Measurements from ENCODE around the gene ZDHHC11.
"Not testable (repeated sequence)": the region's sequence is repeated elsewhere in the genome, so short reads cannot be mapped to it uniquely, and the experiment has no call there.

Gene ZDHHC11

DNA sequence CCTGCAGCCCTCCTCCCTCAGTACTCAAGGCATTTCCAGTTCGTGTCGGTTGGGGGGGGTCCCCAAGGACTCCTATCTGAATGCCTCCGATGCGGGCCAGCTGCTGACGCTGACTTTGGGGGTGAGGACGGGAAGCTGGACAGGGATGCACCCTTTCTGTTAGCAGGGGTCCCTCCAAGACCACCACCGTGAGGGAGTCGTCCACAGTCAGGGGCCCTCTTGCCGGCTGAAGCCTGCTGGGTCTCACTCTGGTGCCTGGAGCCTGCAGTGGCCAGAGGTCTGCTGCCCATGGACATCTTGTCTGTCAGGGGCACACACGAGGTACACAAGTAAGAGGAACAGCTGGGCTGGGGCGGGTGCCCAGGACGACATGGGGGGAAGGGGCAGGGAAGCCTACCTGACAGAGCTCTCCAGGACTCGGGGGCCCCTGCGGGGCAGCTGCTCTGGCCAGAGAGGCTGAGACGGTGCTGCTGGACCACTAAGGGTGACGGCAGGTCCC, 9.1 kb upstream of the ZDHHC11 start:
- no peak for DNase-seq (ENCODE audit: low spot score)

- DNase-seq (ENCODE audit: low spot score): no peak
Observed at GRCh38 chr5:859391-859790, 8.6 kb upstream of the ZDHHC11 start.

- DNase-seq (ENCODE audit: low spot score): no peak
Observed at GRCh38 chr5:858726-859125, 7.9 kb upstream of the ZDHHC11 start.

- DNase-seq (ENCODE audit: low spot score): no peak
Observed at GRCh38 chr5:856531-857425, 6.0 kb upstream of the ZDHHC11 start.

DNA sequence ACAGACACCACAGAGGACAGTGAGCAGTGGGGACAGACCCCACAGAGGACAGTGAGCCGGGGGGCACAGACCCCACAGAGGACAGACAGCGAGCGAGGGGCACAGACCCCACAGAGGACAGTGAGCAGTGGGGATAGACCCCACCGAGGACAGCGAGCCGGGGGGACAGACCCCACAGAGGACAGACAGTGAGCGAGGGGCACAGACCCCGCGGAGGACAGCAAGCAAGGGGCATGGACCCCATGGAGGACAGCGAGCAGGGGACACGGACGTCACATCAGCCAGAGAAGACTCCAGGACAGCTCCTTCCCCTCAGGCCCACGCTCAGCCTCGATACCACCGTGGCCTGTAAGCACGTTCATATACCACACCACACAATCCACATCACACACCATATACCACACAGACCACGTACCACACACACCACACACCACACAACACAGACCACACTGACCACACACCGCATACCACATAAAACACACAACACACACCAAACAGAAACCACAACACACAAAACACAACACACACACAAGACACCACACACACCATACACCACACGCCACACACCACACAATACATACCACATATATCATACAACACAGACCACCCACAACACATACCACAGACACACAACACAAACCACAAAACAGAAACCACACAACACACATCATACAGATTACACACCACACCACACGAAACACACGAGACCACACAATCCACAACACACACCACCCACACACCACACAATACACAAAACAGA, 5.2 kb upstream of the ZDHHC11 start:
- DNase-seq (ENCODE audit: low spot score): no peak

DNA sequence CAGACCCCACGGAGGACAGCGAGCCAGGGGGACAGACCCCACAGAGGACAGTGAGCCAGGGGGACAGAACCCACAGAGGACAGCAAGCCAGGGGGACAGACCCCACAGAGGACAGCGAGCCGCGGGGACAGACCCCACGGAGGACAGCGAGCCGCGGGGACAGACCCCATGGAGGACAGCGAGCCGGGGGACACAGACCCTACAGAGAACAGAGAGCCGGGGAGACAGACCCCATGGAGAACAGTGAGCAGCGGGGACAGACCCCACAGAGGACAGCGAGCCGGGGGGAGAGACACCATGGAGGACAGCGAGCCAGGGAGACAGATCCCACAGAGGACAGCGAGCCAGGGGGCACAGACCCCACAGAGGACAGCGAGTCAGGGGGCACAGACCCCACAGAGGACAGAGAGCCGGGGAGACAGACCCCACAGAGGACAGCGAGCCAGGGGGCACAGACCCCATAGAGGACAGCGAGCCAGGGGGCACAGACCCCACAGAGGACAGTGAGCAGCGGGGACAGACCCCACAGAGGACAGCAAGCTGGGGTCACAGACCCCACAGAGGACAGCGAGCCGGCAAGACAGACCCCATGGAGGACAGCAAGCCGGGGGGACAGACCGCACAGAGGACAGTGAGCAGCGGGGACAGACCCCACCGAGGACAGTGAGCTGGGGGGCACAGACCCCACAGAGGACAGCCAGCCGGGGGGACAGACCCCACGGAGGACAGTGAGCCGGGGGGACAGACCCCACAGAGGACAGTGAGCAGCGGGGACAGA, 4.4 kb upstream of the ZDHHC11 start:
- no peak for DNase-seq (ENCODE audit: low spot score)

DNA sequence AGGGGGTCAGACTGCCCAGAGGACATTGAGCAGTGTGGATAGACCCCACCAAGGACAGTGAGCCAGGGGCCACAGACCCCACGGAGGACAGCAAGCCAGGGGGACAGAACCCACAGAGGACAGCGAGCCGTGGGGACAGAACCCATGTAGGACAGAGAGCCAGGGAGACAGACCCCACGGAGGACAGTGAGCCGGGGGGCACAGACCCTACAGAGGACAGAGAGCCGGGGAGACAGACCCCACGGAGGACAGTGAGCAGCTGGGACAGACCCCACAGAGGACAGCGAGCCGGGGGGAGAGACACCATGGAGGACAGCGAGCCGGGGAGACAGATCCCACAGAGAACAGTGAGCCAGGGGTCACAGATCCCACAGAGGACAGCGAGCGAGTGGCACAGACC, 3.4 kb upstream of the ZDHHC11 start:
- DNase-seq (ENCODE audit: low spot score): no peak

DNA sequence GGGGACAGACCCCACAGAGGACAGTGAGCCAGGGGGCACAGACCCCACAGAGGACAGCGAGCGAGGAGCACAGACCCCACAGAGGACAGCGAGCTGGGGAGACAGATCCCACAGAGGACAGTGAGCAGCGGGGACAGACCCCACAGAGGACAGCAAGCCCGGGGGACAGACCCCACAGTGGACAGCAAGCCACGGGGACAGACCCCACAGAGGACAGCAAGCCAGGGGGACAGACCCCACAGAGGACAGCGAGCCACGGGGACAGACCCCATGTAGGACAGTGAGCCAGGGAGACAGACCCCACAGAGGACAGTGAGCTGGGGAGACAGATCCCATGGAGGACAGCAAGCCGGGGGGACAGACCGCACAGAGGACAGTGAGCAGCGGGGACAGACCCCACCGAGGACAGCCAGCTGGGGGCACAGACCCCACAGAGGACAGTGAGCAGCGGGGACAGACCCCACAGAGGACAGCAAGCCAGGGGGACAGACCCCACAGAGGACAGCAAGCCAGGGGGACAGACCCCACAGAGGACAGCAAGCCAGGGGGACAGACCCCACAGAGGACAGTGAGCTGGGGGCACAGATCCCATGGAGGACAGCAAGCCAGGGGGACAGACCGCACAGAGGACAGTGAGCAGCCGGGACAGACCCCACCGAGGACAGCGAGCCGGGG, 2.8 kb upstream of the ZDHHC11 start:
- not testable (repeated sequence) for DNase-seq (ENCODE audit: low spot score)

DNA sequence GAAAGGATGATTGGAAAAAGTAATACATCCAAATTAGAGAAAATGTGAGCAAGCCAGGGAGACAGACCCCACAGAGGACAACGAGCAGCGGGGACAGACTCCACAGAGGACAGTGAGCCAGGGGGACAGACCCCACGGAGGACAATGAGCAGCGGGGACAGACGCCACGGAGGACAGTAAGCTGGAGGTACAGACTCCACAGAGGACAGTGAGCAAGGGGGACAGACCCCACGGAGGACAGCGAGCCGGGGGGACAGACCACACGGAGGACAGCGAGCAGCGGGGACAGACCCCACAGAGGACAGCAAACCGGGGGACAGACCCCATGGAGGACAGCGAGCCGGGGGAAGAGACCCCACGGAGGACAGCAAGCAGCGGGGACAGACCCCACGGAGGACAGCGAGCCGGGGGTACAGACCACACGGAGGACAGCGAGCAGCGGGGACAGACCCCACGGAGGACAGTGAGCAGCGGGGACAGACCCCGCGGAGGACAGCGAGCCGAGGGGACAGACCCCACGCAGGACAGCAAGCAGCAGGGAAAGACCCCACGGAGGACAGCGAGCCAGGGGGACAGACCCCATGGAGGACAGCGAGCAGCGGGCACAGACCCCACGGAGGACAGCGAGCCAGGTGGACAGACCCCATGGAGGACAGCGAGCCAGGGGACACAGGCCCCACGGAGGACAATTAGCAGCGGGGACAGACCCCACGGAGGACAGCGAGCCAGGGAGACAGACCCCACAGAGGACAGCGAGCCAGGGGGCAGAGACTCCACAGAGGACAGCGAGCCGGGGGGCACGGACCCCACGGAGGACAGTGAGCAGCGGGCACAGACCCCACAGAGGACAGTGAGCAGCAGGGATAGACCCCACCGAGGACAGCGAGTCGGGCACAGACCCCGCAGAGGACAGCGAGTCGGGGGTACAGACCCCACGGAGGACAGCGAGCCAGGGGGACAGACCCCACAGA, 1.9 kb upstream of the ZDHHC11 start:
- no peak for DNase-seq (ENCODE audit: low spot score)

GRCh38 chr5:852018-852417, 1.2 kb upstream of the ZDHHC11 start:
- no peak for DNase-seq (ENCODE audit: low spot score)

DNA sequence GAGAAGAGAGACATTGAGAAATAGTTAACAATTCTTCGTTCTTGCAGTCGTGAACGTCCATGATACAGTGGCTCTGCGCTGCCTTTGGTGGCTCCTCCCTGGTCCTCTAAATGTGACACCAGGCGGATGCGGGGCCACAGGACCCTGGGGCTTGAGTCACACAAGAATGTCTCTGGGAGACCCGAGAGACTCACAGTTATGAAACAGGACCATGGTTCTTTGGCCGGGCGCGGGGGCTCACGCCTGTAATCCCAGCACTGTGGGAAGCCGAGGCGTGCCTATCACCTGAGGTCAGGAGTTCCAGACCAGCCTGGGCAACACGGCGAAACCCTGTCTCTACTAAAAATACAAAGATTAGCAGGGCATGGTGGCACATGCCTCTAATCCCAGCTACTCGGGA, 767 bp upstream of the ZDHHC11 start:
- DNase-seq (ENCODE audit: low spot score): no peak

DNA sequence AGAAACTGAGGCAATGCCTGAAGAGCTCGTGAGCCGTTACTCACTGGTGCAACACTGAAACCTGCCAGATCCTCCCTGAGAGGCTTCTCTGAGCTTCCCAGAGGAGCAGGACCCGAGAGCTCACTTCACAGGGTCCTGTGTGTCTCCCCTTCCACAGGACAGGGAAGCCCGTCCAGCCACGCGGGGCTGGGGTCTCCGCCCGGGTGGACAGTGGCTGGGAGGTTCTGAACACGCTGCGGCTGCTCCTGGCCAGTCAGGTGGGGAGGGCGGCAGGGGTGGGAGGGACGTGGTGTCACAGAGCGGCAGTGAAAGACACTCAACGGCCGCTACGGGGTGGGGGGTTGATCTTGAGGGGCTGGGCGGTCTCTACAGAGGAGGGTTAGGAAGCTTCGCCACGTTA, 290 bp upstream of the ZDHHC11 start:
- no peak for DNase-seq (ENCODE audit: low spot score)

DNA sequence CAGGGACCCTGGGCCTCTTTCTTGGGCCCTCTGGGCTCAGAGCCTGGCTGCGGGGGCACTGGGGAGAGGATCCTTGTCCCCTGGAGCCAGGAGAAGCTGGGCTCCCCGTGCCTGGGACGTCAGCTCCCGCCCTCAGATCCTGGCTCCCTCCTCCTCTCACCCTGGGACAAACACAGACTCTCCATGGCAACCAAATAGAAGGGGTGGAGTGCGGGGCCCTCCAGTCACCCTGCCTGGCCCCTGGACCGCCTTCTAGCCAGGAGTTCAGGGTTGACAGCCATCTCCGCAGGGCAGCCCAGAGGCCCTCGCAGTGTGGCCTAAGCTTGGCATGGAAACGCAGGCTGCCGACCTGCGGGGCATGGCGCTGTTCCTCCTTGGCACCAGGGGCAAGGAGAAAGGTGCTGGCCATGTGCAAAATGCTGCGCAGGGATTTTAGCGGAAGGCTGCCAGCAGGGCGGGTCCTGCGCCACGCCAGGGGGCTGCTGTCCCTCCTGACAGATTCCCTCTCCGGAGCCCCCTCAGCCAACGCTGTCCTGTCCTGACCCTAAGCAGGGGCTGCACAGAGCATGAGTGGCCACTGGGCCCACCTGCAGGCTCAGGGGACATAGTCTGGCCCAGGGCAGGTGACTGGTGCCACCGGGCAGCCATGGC, 1.0 kb downstream of the ZDHHC11 start:
- DNase-seq (ENCODE audit: low spot score): peak; percentile 30

- DNase-seq (ENCODE audit: low spot score): no peak
Observed at GRCh38 chr5:848671-849111, 2.1 kb downstream of the ZDHHC11 start.

DNA sequence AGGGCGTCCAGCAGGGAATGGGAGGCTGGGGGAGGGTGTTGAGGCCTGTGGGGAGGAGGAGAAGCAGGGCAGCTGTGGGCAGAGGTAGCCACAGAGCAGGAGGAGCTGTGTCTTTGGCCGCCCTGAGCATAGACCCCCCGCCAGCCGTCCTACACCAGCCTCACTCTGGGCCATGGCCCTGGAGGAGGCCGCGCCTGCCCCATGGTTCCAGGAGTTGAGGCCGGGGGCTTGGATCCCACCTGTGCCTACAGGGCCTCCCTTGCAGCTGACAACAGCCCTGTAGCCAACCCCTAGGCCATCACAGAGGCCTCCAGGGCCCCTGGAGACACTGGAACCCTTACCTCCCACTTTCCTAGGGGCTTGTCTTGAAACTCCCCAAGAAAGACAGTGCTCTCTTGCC, 3.0 kb downstream of the ZDHHC11 start:
- DNase-seq (ENCODE audit: low spot score): not testable (repeated sequence)

GRCh38 chr5:847212-847611, 3.6 kb downstream of the ZDHHC11 start:
- not testable (repeated sequence) for DNase-seq (ENCODE audit: low spot score)

DNA sequence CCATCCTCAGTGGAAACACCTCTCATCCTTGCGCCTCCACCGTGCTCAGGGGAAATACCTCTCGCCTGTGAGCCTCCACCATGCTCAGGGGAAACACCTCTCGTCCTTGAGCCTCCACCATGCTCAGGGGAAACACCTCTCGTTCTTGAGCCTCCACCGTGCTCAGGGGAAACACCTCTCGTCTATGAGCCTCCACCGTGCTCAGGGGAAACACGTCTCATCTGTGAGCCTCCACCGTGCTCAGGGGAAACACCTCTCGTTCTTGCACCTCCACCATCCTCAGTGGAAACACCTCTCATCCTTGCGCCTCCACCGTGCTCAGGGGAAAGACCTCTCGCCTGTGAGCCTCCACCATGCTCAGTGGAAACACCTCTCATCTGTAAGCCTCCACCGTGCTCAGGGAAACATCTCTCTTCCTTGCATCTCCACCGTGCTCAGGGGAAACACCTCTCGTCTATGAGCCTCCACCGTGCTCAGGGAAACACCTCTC, 4.1 kb downstream of the ZDHHC11 start:
- peak; percentile 19 for DNase-seq (ENCODE audit: low spot score)

- DNase-seq (ENCODE audit: low spot score): not testable (repeated sequence)
Observed at GRCh38 chr5:845676-846601, 4.8 kb downstream of the ZDHHC11 start.
